Neural progenitor cell (in vitro differentiated cells): ENCODE measurements around the gene STK26. TPM values are rescaled to one million over a fixed set of nuclear protein-coding genes. Genes with fewer than 3 reads are reported as not detected.

Source experiments
- DNase-seq: peaks from one replicate; pipeline ENCODE4 v3.0.0-alpha.2; 2016; ENCODE audit warnings: low spot score
- H2AFZ ChIP-seq: fragments of 200-600 bp; sonication (generic); replicated peaks from 2 replicates; pipeline ENCODE4 v1.6.1; 2016; ENCODE audit warnings: antibody characterized with exemption
- H3F3A ChIP-seq: fragments of 200-600 bp; sonication (generic); 2 replicates; pipeline ENCODE4 v1.6.1; 2016; ENCODE audit warnings: antibody characterized with exemption, low read depth
- H3K27ac ChIP-seq: fragments of 200-600 bp; sonication (generic); 2 replicates; pipeline ENCODE4 v1.5.1; 2016; ENCODE audit warnings: mild to moderate bottlenecking
- H3K27me3 ChIP-seq: fragments of 200-600 bp; sonication (generic); 2 replicates; pipeline ENCODE4 v1.6.1; 2016; ENCODE audit warnings: mild to moderate bottlenecking, moderate library complexity
- H3K36me3 ChIP-seq: fragments of 200-600 bp; sonication (generic); 2 replicates; pipeline ENCODE4 v1.5.1; 2016
- H3K4me1 ChIP-seq: fragments of 200-600 bp; sonication (generic); 2 replicates; pipeline ENCODE4 v1.6.1; 2016; ENCODE audit warnings: mixed run types
- H3K4me2 ChIP-seq: fragments of 200-600 bp; sonication (generic); 2 replicates; pipeline ENCODE4 v1.6.1; 2016
- H3K4me3 ChIP-seq: fragments of 200-600 bp; sonication (generic); 2 replicates; pipeline ENCODE4 v1.5.1; 2016
- H3K79me2 ChIP-seq: fragments of 200-600 bp; sonication (generic); 2 replicates; pipeline ENCODE4 v1.6.1; 2016; ENCODE audit warnings: low read depth
- H3K9ac ChIP-seq: fragments of 200-600 bp; sonication (generic); 2 replicates; pipeline ENCODE4 v1.6.1; 2016
- H3K9me3 ChIP-seq: fragments of 200-600 bp; sonication (generic); 2 replicates; pipeline ENCODE4 v1.5.1; 2016; ENCODE audit warnings: low read depth
- H4K20me1 ChIP-seq: fragments of 200-600 bp; sonication (generic); 2 replicates; pipeline ENCODE4 v1.6.1; 2016; ENCODE audit warnings: low read depth
- H3K27ac Mint-ChIP-seq: 3 replicates; pipeline ENCODE4 v1.8.0; 2021; ENCODE audit warnings: mixed read lengths
- H3K27me3 Mint-ChIP-seq: 2 replicates; pipeline ENCODE4 v1.8.0; 2022; ENCODE audit warnings: low read depth, mild to moderate bottlenecking, inconsistent platforms, moderate library complexity, mixed read lengths; ENCODE audit not compliant: insufficient read depth
- H3K36me3 Mint-ChIP-seq: 3 replicates; pipeline ENCODE4 v1.8.0; 2021; ENCODE audit warnings: mixed read lengths
- H3K4me1 Mint-ChIP-seq: 3 replicates; pipeline ENCODE4 v1.8.0; 2021; ENCODE audit warnings: mixed read lengths
- H3K4me3 Mint-ChIP-seq: 3 replicates; pipeline ENCODE4 v1.8.0; 2021; ENCODE audit warnings: mild to moderate bottlenecking, moderate library complexity, mixed read lengths
- H3K9me3 Mint-ChIP-seq: 3 replicates; pipeline ENCODE4 v1.8.0; 2020; ENCODE audit warnings: mixed read lengths
- EZH2 ChIP-seq: fragments of 200-600 bp; sonication (generic); IDR thresholded peaks from 2 replicates; pipeline ENCODE4 v1.6.1; 2017; ENCODE audit warnings: antibody characterized with exemption, mild to moderate bottlenecking, moderate library complexity
- EZH2phosphoT487 ChIP-seq: fragments of 200-600 bp; sonication (generic); IDR thresholded peaks from 2 replicates; pipeline ENCODE4 v1.6.1; 2017; ENCODE audit warnings: antibody characterized with exemption
- total RNA-seq: library from RNA; depleted of rRNA; stranded (reverse); fragments of >200 nt; gene quantifications from 2 replicates; pipeline ENCODE4 v1.2.3, GENCODE V29; 2015; ENCODE audit warnings: low replicate concordance
- TF ChIP-seq, protein P1 (sequence below): fragments of 200-600 bp; sonication (generic); IDR thresholded peaks from 2 replicates; pipeline ENCODE4 v1.5.1; 2017; ENCODE audit warnings: antibody characterized with exemption, mild to moderate bottlenecking

Gene STK26
- total RNA-seq: 115 and 182 TPM in 2 replicates

DNA sequence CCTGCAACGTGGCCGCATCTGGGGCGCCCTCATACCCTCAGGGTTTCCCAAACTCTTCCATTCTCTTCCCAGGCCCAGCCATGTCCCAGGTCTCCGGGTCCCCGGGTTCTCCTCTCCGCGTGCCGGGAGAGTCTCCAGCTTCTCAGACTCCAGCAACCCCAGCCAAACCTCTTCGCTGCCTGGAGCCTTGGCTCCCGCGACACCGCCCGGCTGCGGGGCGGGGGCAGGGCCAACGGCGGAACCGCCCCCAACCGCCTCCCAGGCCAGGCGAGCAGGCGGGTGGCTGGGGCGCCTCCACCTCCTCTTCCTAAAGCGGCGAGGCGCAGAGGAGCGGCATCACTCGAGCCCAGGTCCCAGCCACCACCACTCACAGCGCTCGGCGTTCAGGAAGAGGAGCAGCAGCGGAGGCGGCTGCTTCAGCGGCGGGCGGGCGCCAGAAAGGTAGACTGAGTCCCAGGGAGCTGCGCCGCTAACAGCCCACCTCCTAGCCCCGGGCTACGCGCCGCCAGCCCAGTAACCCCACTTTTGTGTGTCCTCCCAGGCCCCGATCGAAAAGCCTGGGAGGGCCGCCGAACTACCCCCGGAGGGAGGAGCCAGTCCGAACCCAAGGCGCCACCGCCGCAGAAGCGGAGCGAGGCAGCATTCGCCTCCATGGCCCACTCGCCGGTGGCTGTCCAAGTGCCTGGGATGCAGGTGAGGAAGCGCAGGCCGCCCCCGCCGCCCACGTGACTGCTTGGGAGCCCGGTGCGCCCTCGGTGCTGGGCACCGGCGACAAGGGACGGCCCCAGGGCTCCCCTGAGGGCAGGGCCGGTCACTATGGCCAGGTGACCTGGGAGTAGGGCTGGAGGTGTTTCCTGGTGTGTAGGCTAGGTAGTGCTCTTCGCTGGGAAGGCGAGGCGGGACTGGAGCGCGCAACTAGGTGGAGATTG lies at the start of gene STK26:
TSS of gene STK26 (plus strand) at position 336 of the 929 bp plus-strand sequence. CDS start at position 652, 316 bp downstream.
- Mint-ChIP-seq H3K27ac (peak within 1 kb of the TSS; percentile 99), H3K9me3 (no peaks in the 10 kb centered on the region), H3K27me3 (peaks cover 5% of the 10 kb centered on the region), H3K4me3 (peak within 1 kb of the TSS; percentile 100), H3K4me1 (peaks cover 21% of the 10 kb centered on the region), H3K36me3 (peaks cover 4% of the 10 kb centered on the region)
- peak within 1 kb of the TSS; percentile 80 for H3K27ac ChIP-seq
- H3K9ac ChIP-seq: no peak within 1 kb of the TSS
- H3K36me3 ChIP-seq: no peaks in the 10 kb centered on the region
- no peaks in the 10 kb centered on the region for H3K4me1 ChIP-seq
- no peaks in the 10 kb centered on the region for H4K20me1 ChIP-seq
- peak within 1 kb of the TSS; percentile 86 for H3K4me2 ChIP-seq
- H3K27me3 ChIP-seq: no peaks in the 10 kb centered on the region
- peak within 1 kb of the TSS; percentile 70 for H3K4me3 ChIP-seq
- no peaks in the 10 kb centered on the region for H3K9me3 ChIP-seq
- TF ChIP-seq, protein P1, sequence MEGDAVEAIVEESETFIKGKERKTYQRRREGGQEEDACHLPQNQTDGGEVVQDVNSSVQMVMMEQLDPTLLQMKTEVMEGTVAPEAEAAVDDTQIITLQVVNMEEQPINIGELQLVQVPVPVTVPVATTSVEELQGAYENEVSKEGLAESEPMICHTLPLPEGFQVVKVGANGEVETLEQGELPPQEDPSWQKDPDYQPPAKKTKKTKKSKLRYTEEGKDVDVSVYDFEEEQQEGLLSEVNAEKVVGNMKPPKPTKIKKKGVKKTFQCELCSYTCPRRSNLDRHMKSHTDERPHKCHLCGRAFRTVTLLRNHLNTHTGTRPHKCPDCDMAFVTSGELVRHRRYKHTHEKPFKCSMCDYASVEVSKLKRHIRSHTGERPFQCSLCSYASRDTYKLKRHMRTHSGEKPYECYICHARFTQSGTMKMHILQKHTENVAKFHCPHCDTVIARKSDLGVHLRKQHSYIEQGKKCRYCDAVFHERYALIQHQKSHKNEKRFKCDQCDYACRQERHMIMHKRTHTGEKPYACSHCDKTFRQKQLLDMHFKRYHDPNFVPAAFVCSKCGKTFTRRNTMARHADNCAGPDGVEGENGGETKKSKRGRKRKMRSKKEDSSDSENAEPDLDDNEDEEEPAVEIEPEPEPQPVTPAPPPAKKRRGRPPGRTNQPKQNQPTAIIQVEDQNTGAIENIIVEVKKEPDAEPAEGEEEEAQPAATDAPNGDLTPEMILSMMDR: no peak
- TF ChIP-seq EZH2phosphoT487 (no peak), EZH2 (no peak)
- no peaks in the 10 kb centered on the region for H3F3A ChIP-seq
- peaks cover 47% of the 10 kb centered on the region for H3K79me2 ChIP-seq
- peak; percentile 88 for DNase-seq
- H2AFZ ChIP-seq: no peak within 1 kb of the TSS

DNA sequence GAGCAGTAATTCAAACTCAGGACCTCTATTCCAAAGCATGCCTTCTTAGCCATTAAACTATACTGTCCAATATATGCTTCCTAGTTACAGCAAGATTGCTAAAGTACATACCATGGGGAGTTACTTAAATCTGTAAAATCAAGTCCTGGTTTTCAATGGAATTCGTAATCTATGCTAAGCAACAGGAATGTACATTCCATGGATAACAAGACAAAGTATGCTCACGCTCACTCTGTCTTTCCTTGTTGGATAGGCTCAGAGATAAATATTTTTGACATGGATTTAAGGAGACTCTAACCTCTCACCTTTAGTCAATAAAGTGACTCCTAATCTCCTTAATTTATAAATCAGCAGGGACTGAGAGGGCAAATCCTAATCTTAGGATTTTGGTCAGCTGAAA lies 47.3 kb upstream of the STK26 start:
- Mint-ChIP-seq H3K27ac (no peak overlapping the region), H3K4me1 (peaks cover 4% of the 10 kb centered on the region), H3K4me3 (no peak overlapping the region), H3K9me3 (no peaks in the 10 kb centered on the region), H3K27me3 (no peaks in the 10 kb centered on the region), H3K36me3 (no peaks in the 10 kb centered on the region)
- Histone ChIP-seq H3K27me3 (no peaks in the 10 kb centered on the region), H3K27ac (no peak overlapping the region), H3K79me2 (no peaks in the 10 kb centered on the region), H3K9ac (no peak overlapping the region), H3K4me1 (no peaks in the 10 kb centered on the region), H3K9me3 (peaks cover 4% of the 10 kb centered on the region), H2AFZ (no peak overlapping the region), H3K4me2 (no peak overlapping the region), H3K4me3 (no peak overlapping the region), H3K36me3 (no peaks in the 10 kb centered on the region), H3F3A (no peaks in the 10 kb centered on the region), H4K20me1 (no peaks in the 10 kb centered on the region)
- DNase-seq: no peak
- TF ChIP-seq EZH2 (no peak), EZH2phosphoT487 (no peak)
- TF ChIP-seq, protein P1: no peak

- DNase-seq: no peak
- Histone ChIP-seq H3F3A (no peaks in the 10 kb centered on the region), H3K27me3 (no peaks in the 10 kb centered on the region), H3K79me2 (no peaks in the 10 kb centered on the region), H3K4me2 (no peak overlapping the region), H3K9me3 (peaks cover 4% of the 10 kb centered on the region), H3K9ac (no peak overlapping the region), H3K36me3 (no peaks in the 10 kb centered on the region), H2AFZ (no peak overlapping the region), H3K4me1 (no peaks in the 10 kb centered on the region), H3K4me3 (no peak overlapping the region), H4K20me1 (no peaks in the 10 kb centered on the region), H3K27ac (no peak overlapping the region)
- peaks cover 2% of the 10 kb centered on the region for H3K27me3 Mint-ChIP-seq
- H3K36me3 Mint-ChIP-seq: no peaks in the 10 kb centered on the region
- H3K9me3 Mint-ChIP-seq: no peaks in the 10 kb centered on the region
- TF ChIP-seq, protein P1: no peak
- TF ChIP-seq EZH2 (no peak), EZH2phosphoT487 (no peak)
- H3K27ac Mint-ChIP-seq: no peak overlapping the region
- peaks cover 13% of the 10 kb centered on the region for H3K4me1 Mint-ChIP-seq
- no peak overlapping the region for H3K4me3 Mint-ChIP-seq
Observed at GRCh38 chrX:131977619-131978018, 45.5 kb upstream of the STK26 start.
